NCI-H128 (cell line): Measurements from ENCODE around the gene RCHY1.
"Not testable (repeated sequence)": the region's sequence is repeated elsewhere in the genome, so short reads cannot be mapped to it uniquely, and the experiment has no call there.

ENCODE experiments used
- DNase-seq: peaks from one replicate; lab custom pipeline; 2025; ENCODE audit not compliant: unreplicated experiment; lab: John Stamatoyannopoulos, UW

The RCHY1 gene

DNA sequence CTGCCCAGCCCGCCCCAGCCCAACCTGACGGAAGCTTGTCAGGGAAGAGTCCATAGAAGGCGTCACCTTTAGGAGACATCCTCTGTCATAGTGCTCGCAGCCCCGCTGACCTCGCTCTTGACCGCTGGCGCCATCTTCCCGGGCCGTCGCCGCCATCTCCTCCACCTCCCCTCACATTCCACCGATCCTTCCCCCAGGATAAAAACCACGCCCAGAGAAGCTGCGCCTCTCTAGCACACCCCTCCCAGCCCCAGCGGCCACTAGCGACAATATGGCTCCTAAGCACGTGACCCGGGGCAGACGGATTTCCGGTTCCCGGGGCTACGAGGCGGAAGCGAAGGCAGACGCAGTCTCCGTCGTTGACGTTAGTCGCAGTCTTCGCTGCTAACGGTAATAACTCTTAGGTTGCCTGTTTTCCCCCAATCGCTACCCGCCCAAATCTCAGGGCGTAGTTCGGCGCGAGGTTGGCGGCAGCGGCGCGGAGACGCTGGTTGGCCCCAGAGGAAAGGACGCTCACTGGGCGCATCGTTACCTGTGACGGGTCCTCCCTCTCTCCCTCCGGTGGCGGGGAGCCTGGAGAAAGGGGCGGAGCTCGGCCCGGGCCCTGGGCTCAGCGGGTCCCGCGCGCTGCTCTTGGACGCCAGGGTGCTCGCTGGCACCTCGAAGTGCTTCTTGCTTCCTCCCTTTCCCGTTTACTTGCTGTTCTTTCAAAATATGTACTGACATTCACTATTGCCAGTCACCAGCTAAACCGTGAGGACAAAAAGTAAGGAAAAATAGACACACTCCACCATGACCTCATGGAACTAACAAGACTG, at the start of gene RCHY1, which contains the start of gene THAP6:
TSS of gene RCHY1 (minus strand) at position 273 of the 818 bp plus-strand sequence. CDS start at position 156, 117 bp downstream.
TSS of gene THAP6 (plus strand) at position 343 of the 818 bp plus-strand sequence. CDS start 980 bp downstream, outside the sequence.
- peak; percentile 77 for DNase-seq

- DNase-seq, result no peak
Observed at GRCh38 chr4:75561789-75562188, 47.6 kb upstream of the RCHY1 start.

DNA sequence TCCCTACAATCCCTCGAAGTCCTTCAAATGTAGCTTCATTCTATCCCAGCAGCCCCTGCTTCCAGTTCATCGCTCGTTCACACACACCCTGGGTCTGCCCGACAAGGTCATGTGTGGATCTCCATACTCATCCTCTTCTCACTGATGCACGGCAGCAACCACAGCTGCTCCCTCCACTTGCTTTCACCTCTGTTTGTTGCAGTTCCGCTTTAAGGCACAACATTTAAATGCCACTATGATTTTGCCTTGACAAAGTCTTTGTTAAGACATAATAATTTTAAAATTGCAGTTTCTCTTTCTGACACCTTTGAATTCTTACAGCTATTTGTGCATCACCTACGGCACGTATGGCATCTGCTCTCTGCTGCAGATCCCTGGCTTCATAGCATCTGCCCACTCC, 43.5 kb upstream of the RCHY1 start:
- no peak for DNase-seq

DNA sequence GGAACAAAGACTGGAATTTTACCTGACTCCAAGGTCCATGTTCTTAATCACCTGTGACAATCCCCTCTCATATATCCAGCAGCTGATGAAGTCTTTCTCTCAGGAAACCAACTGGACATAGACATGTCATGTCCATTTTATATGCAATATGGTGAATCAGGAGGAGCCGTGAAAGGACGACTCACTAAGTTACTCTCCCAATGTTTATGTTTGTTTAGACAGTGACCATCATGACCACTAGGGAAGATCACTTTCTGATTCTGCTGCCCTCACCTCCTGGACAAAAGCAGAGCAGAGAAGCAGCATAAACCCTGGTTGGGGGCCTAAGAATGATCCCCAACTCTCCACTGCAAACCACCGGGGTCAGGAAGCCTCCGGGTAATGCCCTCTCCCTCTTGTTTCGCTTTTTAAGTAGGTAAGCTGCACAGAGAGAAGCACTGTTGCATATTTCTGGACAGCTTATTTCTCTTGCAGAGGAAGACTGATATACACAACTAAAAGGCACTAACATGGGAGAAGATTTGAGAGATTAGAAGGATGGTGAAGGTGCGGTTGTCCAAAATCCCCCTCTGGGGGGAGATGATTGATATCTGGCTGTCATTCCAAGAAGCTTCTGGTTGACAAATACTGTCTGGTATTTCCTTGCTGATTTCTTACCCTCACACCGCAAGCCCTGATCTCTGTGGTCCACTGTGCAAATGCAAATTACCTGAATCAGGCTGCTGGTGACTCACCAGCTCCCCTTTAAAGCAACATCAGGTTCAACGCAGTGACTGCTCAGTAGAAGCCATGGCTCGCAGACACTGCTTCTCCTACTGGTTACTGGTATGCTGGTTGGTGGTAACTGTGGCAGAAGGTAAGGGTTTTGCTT, 41.3 kb upstream of the RCHY1 start, which contains the start of gene ODAPH:
TSS of gene ODAPH (plus strand) at position 773 of the 871 bp plus-strand sequence. CDS start at position 790, 17 bp downstream.
- DNase-seq, result no peak

GRCh38 chr4:75552452-75552851, 38.2 kb upstream of the RCHY1 start:
- no peak for DNase-seq

DNA sequence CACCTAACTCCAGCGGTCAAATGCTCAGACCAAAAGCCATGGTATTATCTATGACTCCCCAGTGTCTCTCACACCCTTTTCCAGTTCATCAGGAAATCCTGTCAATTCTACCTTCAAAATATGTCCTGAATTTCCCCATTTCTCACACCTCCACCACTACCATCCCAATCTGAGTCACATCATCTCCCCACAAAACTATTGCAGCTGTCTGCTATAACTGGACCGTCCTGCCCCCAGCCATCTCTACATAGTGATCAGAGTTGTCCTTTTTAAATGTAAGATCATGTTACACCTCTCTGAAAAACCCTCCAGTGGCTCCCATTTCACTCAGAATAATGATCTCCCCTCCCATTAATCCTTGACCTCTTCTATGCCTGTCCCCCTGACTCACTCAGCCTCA, 34.8 kb upstream of the RCHY1 start:
- no peak for DNase-seq

GRCh38 chr4:75547647-75548387, 33.6 kb upstream of the RCHY1 start:
- no peak for DNase-seq

GRCh38 chr4:75545526-75545925, 31.3 kb upstream of the RCHY1 start:
- no peak for DNase-seq

- no peak for DNase-seq
Observed at GRCh38 chr4:75544870-75545269, 30.7 kb upstream of the RCHY1 start.

- not testable (repeated sequence) for DNase-seq
Observed at GRCh38 chr4:75544220-75544619, 30.0 kb upstream of the RCHY1 start.

DNA sequence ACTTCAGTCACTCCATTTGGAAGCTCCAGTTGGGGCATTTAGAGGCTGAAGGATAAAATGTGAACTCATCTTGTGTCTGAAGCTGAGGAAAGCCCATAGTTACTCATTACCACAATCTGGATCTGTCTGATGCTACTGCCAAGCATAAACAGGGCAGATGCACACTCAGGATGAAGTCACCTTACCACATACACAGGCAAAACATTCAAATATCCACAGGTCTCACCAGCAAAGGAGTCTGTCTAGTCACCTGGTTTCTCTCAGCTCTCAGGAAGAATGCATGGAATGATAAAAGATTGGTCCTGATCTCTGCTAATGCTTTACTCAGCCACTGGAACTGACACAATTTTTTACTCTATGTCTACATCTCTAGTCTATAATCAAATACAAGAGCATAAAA, 28.6 kb upstream of the RCHY1 start:
- no peak for DNase-seq

- not testable (repeated sequence) for DNase-seq
Observed at GRCh38 chr4:75537308-75537707, 23.1 kb upstream of the RCHY1 start.

- DNase-seq, result not testable (repeated sequence)
Observed at GRCh38 chr4:75533926-75534325, 19.7 kb upstream of the RCHY1 start.

- DNase-seq, result not testable (repeated sequence)
Observed at GRCh38 chr4:75533339-75533887, 19.2 kb upstream of the RCHY1 start.

DNA sequence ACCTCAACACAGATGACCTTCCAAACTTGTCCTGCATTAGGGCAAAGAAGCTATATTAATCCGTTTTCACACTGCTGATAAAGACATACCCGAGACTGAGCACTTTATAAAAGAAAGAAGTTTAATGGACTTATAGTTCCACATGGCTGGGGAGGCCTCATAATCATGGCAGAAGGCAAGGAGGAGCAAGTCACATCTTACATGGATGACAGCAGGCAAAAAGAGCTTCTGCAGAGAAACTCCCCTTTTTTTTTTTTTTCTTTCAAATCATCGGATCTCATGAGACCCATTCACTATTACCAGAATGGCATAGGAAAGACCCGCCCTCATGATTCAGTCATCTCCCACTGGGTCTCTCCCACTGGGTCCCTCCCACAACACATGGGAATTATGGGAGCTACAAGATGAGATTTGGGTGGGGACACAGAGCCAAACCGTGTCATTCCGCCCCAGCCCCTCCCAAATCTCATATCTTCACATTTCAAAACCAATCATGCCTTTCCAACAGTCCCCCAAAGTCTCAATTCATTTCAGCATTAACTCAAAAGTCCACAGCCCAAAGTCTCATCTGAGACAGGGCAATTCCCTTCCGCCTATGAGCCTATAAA, 17.4 kb upstream of the RCHY1 start:
- DNase-seq, result not testable (repeated sequence)

DNA sequence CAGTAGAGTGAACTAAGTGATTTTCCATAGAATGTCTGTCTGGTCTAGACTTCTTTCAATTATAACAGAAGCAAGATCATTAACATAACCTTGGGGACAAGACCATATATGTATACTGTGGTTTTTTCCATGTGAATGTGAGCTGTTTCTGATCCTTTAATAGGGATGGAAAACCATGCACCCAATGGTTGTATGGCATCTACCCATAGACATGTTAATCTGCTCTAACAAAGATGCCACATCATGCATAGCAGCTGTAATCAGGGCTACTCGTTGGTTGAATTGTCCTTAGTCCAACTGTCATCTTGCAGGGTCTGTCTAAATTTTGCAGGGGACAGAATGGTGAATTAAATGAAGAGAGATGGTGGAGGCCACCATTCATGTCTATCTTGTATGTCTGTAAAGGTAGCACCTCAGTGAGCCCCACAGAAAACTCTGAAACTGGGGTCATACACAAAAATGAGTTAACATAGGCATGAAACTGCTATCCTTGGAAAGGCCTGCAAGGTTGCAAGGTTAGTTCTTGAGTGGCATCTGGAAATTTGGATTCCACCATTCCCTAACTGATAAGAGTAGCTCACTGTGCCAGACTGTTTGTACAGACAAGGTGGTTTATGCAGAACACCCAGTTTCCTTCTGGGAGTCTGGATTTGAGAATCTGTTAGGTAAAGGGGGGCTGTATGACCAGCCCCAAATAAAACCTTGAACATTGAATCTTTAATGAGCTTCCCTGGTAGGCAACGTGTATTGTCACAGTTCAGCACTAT, 16.5 kb upstream of the RCHY1 start:
- no peak for DNase-seq

- DNase-seq, result no peak
Observed at GRCh38 chr4:75527482-75527881, 13.3 kb upstream of the RCHY1 start.

- DNase-seq, result no peak
Observed at GRCh38 chr4:75525910-75526309, 11.7 kb upstream of the RCHY1 start.

- no peak for DNase-seq
Observed at GRCh38 chr4:75525086-75525485, 10.9 kb upstream of the RCHY1 start.
